ENCODE results near the gene ADTRP. TPM values are rescaled to one million over a fixed set of nuclear protein-coding genes. Genes with fewer than 3 reads are reported as not detected.

ADTRP gene
- total RNA-seq, 1 donor from 2014 or later = 0.68 TPM

DNA sequence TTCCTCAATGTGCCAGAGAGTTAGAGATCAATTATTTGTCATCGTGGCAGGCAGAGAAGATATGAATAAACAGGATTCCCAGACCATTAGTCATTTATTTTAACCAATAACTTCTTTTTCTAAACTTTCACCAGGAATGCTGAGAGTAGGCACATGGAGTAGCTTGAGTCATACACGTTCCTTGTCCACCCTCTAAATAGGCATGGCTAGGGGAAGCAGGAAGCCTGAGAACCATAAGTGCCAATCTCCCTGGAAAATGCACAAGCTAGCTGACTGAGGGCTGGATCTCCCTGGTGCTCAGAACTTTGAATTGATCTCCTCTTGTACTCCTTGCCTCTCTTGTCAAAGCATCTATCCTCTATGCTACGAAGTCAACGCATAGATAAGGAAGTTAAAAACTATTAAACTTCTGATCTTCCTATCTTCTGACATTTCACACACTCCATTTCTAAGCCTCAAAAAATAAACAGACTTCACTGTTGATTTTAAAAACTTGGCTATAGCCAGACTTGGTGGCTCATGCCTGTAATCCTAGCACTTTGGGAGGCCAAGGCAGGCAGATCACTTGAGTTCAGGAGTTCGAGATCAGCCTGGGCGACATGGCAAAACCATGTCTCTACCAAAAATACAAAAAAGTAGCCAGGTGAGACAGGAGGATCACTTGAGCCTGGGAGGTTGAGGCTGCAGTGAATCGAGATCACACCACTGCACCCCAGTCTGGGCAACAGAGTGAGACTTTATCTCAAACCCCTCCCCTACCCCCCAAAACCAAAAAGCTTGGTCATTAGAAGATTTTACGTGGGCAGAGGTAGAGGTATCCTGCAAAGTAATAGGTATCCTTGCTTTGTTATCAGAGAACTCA, 11.8 kb downstream of the ADTRP start:
- no peak overlapping the region for H3K4me3 ChIP-seq (ENCODE audit: insufficient read depth, low read depth, low read length)
- no peaks in the 10 kb centered on the region for H4K20me1 ChIP-seq (ENCODE audit: insufficient read depth, low read length)
- H3K4me2 ChIP-seq (ENCODE audit: low read length) = peak overlapping the region; percentile 51
- H3K9me3 ChIP-seq (ENCODE audit: insufficient read depth, low read depth, low read length) = no peaks in the 10 kb centered on the region
- peak overlapping the region; percentile 98 for H3K27ac ChIP-seq (ENCODE audit: low read depth, low read length)
- Mint-ChIP-seq H3K27me3 (ENCODE audit: low read depth, unreplicated experiment) (no peaks in the 10 kb centered on the region), H3K27ac (ENCODE audit: unreplicated experiment) (peak overlapping the region; percentile 99), H3K36me3 (ENCODE audit: low read depth, unreplicated experiment) (no peaks in the 10 kb centered on the region), H3K4me1 (ENCODE audit: low read depth, unreplicated experiment) (peaks cover 70% of the 10 kb centered on the region), H3K9me3 (ENCODE audit: unreplicated experiment) (peaks cover 3% of the 10 kb centered on the region), H3K4me3 (ENCODE audit: unreplicated experiment) (peak overlapping the region; percentile 17)
- no peaks in the 10 kb centered on the region for H3K79me2 ChIP-seq (ENCODE audit: insufficient read depth, low read length)
- H2AFZ ChIP-seq (ENCODE audit: low read depth, low read length) = no peak overlapping the region
- peak; percentile 89 for FAIRE-seq
- no peaks in the 10 kb centered on the region for H3K36me3 ChIP-seq (ENCODE audit: insufficient read depth, low read length)
- no peaks in the 10 kb centered on the region for H3K27me3 ChIP-seq (ENCODE audit: insufficient read depth, low read length)
- peaks cover 71% of the 10 kb centered on the region for H3K4me1 ChIP-seq (ENCODE audit: insufficient read depth, low read length)
- TF ChIP-seq, protein P1, sequence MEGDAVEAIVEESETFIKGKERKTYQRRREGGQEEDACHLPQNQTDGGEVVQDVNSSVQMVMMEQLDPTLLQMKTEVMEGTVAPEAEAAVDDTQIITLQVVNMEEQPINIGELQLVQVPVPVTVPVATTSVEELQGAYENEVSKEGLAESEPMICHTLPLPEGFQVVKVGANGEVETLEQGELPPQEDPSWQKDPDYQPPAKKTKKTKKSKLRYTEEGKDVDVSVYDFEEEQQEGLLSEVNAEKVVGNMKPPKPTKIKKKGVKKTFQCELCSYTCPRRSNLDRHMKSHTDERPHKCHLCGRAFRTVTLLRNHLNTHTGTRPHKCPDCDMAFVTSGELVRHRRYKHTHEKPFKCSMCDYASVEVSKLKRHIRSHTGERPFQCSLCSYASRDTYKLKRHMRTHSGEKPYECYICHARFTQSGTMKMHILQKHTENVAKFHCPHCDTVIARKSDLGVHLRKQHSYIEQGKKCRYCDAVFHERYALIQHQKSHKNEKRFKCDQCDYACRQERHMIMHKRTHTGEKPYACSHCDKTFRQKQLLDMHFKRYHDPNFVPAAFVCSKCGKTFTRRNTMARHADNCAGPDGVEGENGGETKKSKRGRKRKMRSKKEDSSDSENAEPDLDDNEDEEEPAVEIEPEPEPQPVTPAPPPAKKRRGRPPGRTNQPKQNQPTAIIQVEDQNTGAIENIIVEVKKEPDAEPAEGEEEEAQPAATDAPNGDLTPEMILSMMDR (IDR thresholded peaks at IDR 0.05; ENCODE audit: insufficient read depth, low read depth, low read length) = no peak
- TF ChIP-seq EZH2 (IDR thresholded peaks at IDR 0.05; ENCODE audit: insufficient read depth, low read length) = no peak
- H3K9ac ChIP-seq (ENCODE audit: low read length) = peak overlapping the region; percentile 76
- DNase-seq (ENCODE audit: low read depth) = peak; percentile 99

DNA sequence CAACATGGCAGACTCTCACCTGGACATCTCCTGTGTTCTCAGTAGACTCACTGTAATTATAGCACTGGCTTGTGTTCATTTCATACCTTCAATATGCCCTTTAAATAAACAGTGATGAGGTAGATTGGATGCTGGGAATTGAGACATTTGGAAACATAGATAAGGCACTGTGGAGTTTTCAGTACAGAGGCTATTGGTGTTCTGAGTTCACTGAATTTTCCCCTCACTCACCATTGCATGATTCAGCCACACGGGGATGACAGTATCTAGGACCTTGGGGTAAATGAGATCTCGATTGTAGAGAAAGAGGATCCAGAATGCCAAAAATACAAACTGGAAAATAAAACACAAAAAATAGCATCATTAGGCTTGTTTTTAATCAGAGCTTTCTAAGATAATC, 12.6 kb downstream of the ADTRP start:
- Histone ChIP-seq H3K4me3 (ENCODE audit: insufficient read depth, low read depth, low read length) (no peak overlapping the region), H3K4me1 (ENCODE audit: insufficient read depth, low read length) (peaks cover 66% of the 10 kb centered on the region), H3K27me3 (ENCODE audit: insufficient read depth, low read length) (no peaks in the 10 kb centered on the region), H3K4me2 (ENCODE audit: low read length) (peak overlapping the region; percentile 51), H3K9ac (ENCODE audit: low read length) (peak overlapping the region; percentile 76), H3K36me3 (ENCODE audit: insufficient read depth, low read length) (no peaks in the 10 kb centered on the region), H3K27ac (ENCODE audit: low read depth, low read length) (peak overlapping the region; percentile 98), H3K79me2 (ENCODE audit: insufficient read depth, low read length) (no peaks in the 10 kb centered on the region), H2AFZ (ENCODE audit: low read depth, low read length) (peak overlapping the region; percentile 24), H4K20me1 (ENCODE audit: insufficient read depth, low read length) (no peaks in the 10 kb centered on the region), H3K9me3 (ENCODE audit: insufficient read depth, low read depth, low read length) (no peaks in the 10 kb centered on the region)
- Mint-ChIP-seq H3K27ac (ENCODE audit: unreplicated experiment) (peak overlapping the region; percentile 99), H3K36me3 (ENCODE audit: low read depth, unreplicated experiment) (no peaks in the 10 kb centered on the region), H3K27me3 (ENCODE audit: low read depth, unreplicated experiment) (no peaks in the 10 kb centered on the region), H3K4me3 (ENCODE audit: unreplicated experiment) (peak overlapping the region; percentile 34), H3K4me1 (ENCODE audit: low read depth, unreplicated experiment) (peaks cover 72% of the 10 kb centered on the region), H3K9me3 (ENCODE audit: unreplicated experiment) (peaks cover 3% of the 10 kb centered on the region)
- DNase-seq (ENCODE audit: low read depth) = peak; percentile 61
- FAIRE-seq = peak; percentile 9
- no peak for TF ChIP-seq EZH2 (IDR thresholded peaks at IDR 0.05; ENCODE audit: insufficient read depth, low read length)
- TF ChIP-seq, protein P1 (IDR thresholded peaks at IDR 0.05; ENCODE audit: insufficient read depth, low read depth, low read length) = peak; percentile 24

DNA sequence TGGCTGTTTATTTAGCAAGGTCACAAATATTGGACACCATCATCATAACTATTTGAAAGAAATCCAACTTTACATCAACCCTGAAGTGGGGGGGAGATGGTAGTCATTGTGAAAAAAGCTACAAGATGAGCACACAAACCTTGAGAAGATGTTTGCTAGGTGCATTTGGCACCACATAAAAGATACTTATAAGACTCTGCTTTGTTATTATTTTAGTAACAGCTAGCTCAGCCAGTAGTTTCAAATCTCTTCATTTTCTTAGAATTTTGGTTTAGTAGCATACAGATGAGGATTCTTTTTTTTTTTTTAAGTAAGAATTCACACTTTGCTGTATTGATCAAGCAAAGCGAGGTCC, 14.4 kb downstream of the ADTRP start:
- Histone ChIP-seq H2AFZ (ENCODE audit: low read depth, low read length) (no peak overlapping the region), H3K4me2 (ENCODE audit: low read length) (no peak overlapping the region), H3K9me3 (ENCODE audit: insufficient read depth, low read depth, low read length) (no peaks in the 10 kb centered on the region), H3K4me3 (ENCODE audit: insufficient read depth, low read depth, low read length) (no peak overlapping the region), H4K20me1 (ENCODE audit: insufficient read depth, low read length) (no peaks in the 10 kb centered on the region), H3K9ac (ENCODE audit: low read length) (no peak overlapping the region), H3K36me3 (ENCODE audit: insufficient read depth, low read length) (no peaks in the 10 kb centered on the region), H3K4me1 (ENCODE audit: insufficient read depth, low read length) (peaks cover 51% of the 10 kb centered on the region), H3K79me2 (ENCODE audit: insufficient read depth, low read length) (no peaks in the 10 kb centered on the region), H3K27me3 (ENCODE audit: insufficient read depth, low read length) (no peaks in the 10 kb centered on the region), H3K27ac (ENCODE audit: low read depth, low read length) (no peak overlapping the region)
- DNase-seq (ENCODE audit: low read depth) (no peak), FAIRE-seq (no peak)
- Mint-ChIP-seq H3K27ac (ENCODE audit: unreplicated experiment) (no peak overlapping the region), H3K4me3 (ENCODE audit: unreplicated experiment) (no peak overlapping the region), H3K27me3 (ENCODE audit: low read depth, unreplicated experiment) (no peaks in the 10 kb centered on the region), H3K9me3 (ENCODE audit: unreplicated experiment) (peaks cover 3% of the 10 kb centered on the region), H3K36me3 (ENCODE audit: low read depth, unreplicated experiment) (no peaks in the 10 kb centered on the region), H3K4me1 (ENCODE audit: low read depth, unreplicated experiment) (peaks cover 63% of the 10 kb centered on the region)
- TF ChIP-seq, protein P1 (IDR thresholded peaks at IDR 0.05; ENCODE audit: insufficient read depth, low read depth, low read length) = no peak
- no peak for TF ChIP-seq EZH2 (IDR thresholded peaks at IDR 0.05; ENCODE audit: insufficient read depth, low read length)

Data from astrocyte (in vitro differentiated cells and primary cell).